OCI-LY1 (cell line): ENCODE results near the gene CRYAA.
"Not testable (repeated sequence)": the region's sequence is repeated elsewhere in the genome, so short reads cannot be mapped to it uniquely, and the experiment has no call there.

ENCODE experiments used
- CTCF ChIP-seq: fragments of 200-600 bp; sonication (generic), shearing (Covaris generic); IDR thresholded peaks from 2 replicates; pipeline ENCODE4 v1.5.1; 2017; ENCODE audit warnings: mild to moderate bottlenecking, antibody characterized with exemption, low read length, moderate library complexity, mixed read lengths
- EZH2 ChIP-seq: fragments of 200-600 bp; sonication (generic), shearing (Covaris generic); IDR thresholded peaks from 2 replicates; pipeline ENCODE4 v1.8.0; 2017; ENCODE audit warnings: borderline replicate concordance, mixed run types, mild to moderate bottlenecking, antibody characterized with exemption, low read length, moderate library complexity, mixed read lengths

- TF ChIP-seq CTCF, EZH2: not testable (repeated sequence)
Observed at GRCh38 chr21:43162708-43163205, 6.1 kb upstream of the CRYAA start.
